ENCODE data around the gene HS2ST1.

GRCh38 chr1:86942743-86943142 lies 28.3 kb downstream of the HS2ST1 start:
- no peak for TF ChIP-seq EP300 (IDR thresholded peaks at IDR 0.05)
- no peak for TF ChIP-seq POLR2A (IDR thresholded peaks at IDR 0.05)
- no peak for TF ChIP-seq CTCF (IDR thresholded peaks at IDR 0.05)

All from upper lobe of left lung (tissue), 4 donors.